AG10803 (cell line): ENCODE results near the gene MPP3.
A peak's percentile ranks its signal among the peaks of the same experiment; 100 is the strongest.

ENCODE experiments used
- DNase-seq: peaks from one replicate; pipeline ENCODE4 v3.0.0; 2010; ENCODE audit warnings: low read depth
- H3K4me3 ChIP-seq: 2 replicates; pipeline ENCODE4 v1.5.1; 2011; ENCODE audit warnings: mild to moderate bottlenecking, low read length, control low read depth
- CTCF ChIP-seq: conservative IDR thresholded peaks from 2 replicates; pipeline ENCODE4 v1.5.1; 2011; ENCODE audit warnings: mild to moderate bottlenecking, low read length, control low read depth, inconsistent platforms

MPP3 gene

GRCh38 chr17:43852571-43852970, 19.6 kb upstream of the MPP3 start:
- H3K4me3 ChIP-seq, result no peak overlapping the region
- no peak for DNase-seq
- TF ChIP-seq CTCF, result no peak

GRCh38 chr17:43849116-43849515, 16.2 kb upstream of the MPP3 start:
- no peak overlapping the region for H3K4me3 ChIP-seq
- no peak for TF ChIP-seq CTCF
- no peak for DNase-seq

GRCh38 chr17:43848601-43849000, 15.7 kb upstream of the MPP3 start:
- no peak for DNase-seq
- TF ChIP-seq CTCF, result no peak
- H3K4me3 ChIP-seq, result no peak overlapping the region

GRCh38 chr17:43846963-43847371, 14.0 kb upstream of the MPP3 start, which contains the start of gene CD300LG:
CD300LG (plus strand) TSS chr17:43847176; CDS start chr17:43847217, 41 bp downstream.
- TF ChIP-seq CTCF, result no peak
- no peak for DNase-seq
- H3K4me3 ChIP-seq, result no peak within 1 kb of the TSS

GRCh38 chr17:43846221-43846712, 13.3 kb upstream of the MPP3 start:
- H3K4me3 ChIP-seq, result no peak overlapping the region
- TF ChIP-seq CTCF, result peak; percentile 97
- peak; percentile 70 for DNase-seq

- TF ChIP-seq CTCF, result no peak
- no peak for DNase-seq
- H3K4me3 ChIP-seq, result no peak overlapping the region
These were observed 12.8 kb upstream of the MPP3 start for GRCh38 chr17:43845766-43846165.

GRCh38 chr17:43844241-43844640, 11.3 kb upstream of the MPP3 start:
- H3K4me3 ChIP-seq, result no peak overlapping the region
- no peak for TF ChIP-seq CTCF
- DNase-seq, result no peak
